A673 (cell line): ENCODE data around the gene HPCAL1.

ENCODE experiments used
- EZH2 ChIP-seq: fragments of 200-600 bp; sonication (generic); IDR thresholded peaks from 2 replicates; pipeline ENCODE4 v1.6.1; 2017; ENCODE audit warnings: borderline replicate concordance, low read depth, mild to moderate bottlenecking, mixed read lengths, antibody characterized with exemption, low read length; ENCODE audit not compliant: poor library complexity, severe bottlenecking
- TF ChIP-seq, protein P1 (sequence below): fragments of 300-800, 200-600 bp; sonication (generic); conservative IDR thresholded peaks from 2 replicates; pipeline ENCODE4 v1.5.1; 2017; ENCODE audit warnings: low read depth, mild to moderate bottlenecking, antibody characterized with exemption, low read length, moderate library complexity, mixed read lengths

DNA sequence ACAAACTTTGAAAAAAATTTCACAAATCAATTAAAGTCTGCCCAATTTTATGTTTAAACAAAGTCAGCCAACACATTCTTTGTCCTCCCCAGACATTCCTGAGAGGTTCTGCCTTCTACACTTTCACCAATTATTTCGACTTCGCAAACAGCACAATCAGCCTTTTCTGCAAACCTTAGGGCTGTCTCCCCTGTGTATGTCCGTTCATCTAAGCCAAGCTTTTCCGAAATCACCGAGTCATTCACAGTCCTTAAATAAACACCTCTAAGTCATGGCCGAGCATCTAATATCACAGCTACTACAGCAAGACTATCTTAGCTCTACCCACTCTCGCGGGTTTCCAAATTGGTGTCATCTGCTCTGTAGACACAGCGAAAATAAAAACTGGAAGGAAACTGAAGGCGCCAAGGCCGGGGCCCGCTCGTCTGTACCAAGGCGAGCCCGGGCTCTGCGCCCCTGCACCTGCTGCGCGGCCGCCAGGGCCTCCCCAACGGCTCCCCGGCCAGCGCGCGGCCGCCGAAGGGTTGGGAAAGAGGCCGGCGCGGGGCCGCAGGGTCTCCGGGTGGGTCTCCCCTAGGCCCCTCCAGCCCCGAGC, 144.7 kb downstream of the HPCAL1 start:
- TF ChIP-seq, protein P1, sequence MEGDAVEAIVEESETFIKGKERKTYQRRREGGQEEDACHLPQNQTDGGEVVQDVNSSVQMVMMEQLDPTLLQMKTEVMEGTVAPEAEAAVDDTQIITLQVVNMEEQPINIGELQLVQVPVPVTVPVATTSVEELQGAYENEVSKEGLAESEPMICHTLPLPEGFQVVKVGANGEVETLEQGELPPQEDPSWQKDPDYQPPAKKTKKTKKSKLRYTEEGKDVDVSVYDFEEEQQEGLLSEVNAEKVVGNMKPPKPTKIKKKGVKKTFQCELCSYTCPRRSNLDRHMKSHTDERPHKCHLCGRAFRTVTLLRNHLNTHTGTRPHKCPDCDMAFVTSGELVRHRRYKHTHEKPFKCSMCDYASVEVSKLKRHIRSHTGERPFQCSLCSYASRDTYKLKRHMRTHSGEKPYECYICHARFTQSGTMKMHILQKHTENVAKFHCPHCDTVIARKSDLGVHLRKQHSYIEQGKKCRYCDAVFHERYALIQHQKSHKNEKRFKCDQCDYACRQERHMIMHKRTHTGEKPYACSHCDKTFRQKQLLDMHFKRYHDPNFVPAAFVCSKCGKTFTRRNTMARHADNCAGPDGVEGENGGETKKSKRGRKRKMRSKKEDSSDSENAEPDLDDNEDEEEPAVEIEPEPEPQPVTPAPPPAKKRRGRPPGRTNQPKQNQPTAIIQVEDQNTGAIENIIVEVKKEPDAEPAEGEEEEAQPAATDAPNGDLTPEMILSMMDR = no peak
- no peak for TF ChIP-seq EZH2
